Osteocyte (in vitro differentiated cells): ENCODE measurements around the gene CYB5R4. TPM values are rescaled to one million over a fixed set of nuclear protein-coding genes. Genes with fewer than 3 reads are reported as not detected.

ENCODE experiments used
- DNase-seq: peaks from one replicate; pipeline ENCODE4 v3.0.0; 2021; ENCODE audit warnings: mixed read lengths; ENCODE audit not compliant: unreplicated experiment; ENCODE audit errors: extremely low spot score
- H3K27ac Mint-ChIP-seq: one replicate; pipeline ENCODE4 v1.8.0; 2021; ENCODE audit warnings: mild to moderate bottlenecking, mixed read lengths; ENCODE audit not compliant: unreplicated experiment
- H3K27me3 Mint-ChIP-seq: one replicate; pipeline ENCODE4 v1.8.0; 2021; ENCODE audit warnings: mixed read lengths; ENCODE audit not compliant: unreplicated experiment
- H3K36me3 Mint-ChIP-seq: one replicate; pipeline ENCODE4 v1.8.0; 2021; ENCODE audit warnings: mixed read lengths; ENCODE audit not compliant: unreplicated experiment
- H3K4me1 Mint-ChIP-seq: one replicate; pipeline ENCODE4 v1.8.0; 2021; ENCODE audit warnings: mixed read lengths; ENCODE audit not compliant: unreplicated experiment
- H3K4me3 Mint-ChIP-seq: one replicate; pipeline ENCODE4 v1.8.0; 2021; ENCODE audit warnings: mild to moderate bottlenecking, moderate library complexity, mixed read lengths; ENCODE audit not compliant: unreplicated experiment
- H3K9me3 Mint-ChIP-seq: one replicate; pipeline ENCODE4 v1.8.0; 2021; ENCODE audit warnings: mixed read lengths; ENCODE audit not compliant: unreplicated experiment
- total RNA-seq: library from RNA; stranded (reverse); gene quantifications from 2 replicates; pipeline ENCODE4 v1.2.1, GENCODE V29; 2021
- TF ChIP-seq, protein P1 (sequence below): fragments of 200-600 bp; sonication (generic); IDR thresholded peaks from 2 replicates; pipeline ENCODE4 v1.5.0; 2021; ENCODE audit warnings: antibody characterized with exemption, mild to moderate bottlenecking, moderate library complexity

The CYB5R4 gene
- total RNA-seq, 1 donor from 2014 or later: 10.9 TPM

DNA sequence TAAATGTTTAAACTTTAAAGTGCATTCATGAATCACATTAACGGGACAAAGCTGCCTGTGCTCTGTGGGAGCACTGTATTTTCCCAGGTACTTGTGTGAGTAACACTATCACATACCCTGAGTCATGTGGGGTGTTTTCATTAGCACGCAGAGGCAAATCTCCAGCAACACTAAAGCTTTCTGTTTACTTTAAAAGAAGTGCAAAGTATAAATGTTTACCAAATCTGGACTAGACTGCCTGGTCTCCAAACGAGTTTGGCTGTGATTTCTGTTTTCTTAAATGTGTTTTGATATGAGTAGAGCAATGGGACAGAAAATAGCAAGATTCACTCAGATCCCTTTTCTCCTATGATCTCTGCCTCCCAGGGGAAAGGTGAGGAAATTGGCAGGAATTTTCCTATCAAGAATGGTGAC, 35.1 kb upstream of the CYB5R4 start:
- Mint-ChIP-seq H3K4me1 (no peaks in the 10 kb centered on the region), H3K27ac (no peak overlapping the region), H3K9me3 (no peaks in the 10 kb centered on the region), H3K36me3 (no peaks in the 10 kb centered on the region), H3K27me3 (peaks cover 8% of the 10 kb centered on the region), H3K4me3 (no peak overlapping the region)
- TF ChIP-seq, protein P1, sequence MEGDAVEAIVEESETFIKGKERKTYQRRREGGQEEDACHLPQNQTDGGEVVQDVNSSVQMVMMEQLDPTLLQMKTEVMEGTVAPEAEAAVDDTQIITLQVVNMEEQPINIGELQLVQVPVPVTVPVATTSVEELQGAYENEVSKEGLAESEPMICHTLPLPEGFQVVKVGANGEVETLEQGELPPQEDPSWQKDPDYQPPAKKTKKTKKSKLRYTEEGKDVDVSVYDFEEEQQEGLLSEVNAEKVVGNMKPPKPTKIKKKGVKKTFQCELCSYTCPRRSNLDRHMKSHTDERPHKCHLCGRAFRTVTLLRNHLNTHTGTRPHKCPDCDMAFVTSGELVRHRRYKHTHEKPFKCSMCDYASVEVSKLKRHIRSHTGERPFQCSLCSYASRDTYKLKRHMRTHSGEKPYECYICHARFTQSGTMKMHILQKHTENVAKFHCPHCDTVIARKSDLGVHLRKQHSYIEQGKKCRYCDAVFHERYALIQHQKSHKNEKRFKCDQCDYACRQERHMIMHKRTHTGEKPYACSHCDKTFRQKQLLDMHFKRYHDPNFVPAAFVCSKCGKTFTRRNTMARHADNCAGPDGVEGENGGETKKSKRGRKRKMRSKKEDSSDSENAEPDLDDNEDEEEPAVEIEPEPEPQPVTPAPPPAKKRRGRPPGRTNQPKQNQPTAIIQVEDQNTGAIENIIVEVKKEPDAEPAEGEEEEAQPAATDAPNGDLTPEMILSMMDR: no peak
- no peak for DNase-seq

GRCh38 chr6:83824831-83825230, 34.7 kb upstream of the CYB5R4 start:
- Mint-ChIP-seq H3K4me1 (no peaks in the 10 kb centered on the region), H3K36me3 (no peaks in the 10 kb centered on the region), H3K4me3 (no peak overlapping the region), H3K27ac (no peak overlapping the region), H3K9me3 (no peaks in the 10 kb centered on the region), H3K27me3 (peaks cover 8% of the 10 kb centered on the region)
- no peak for DNase-seq
- TF ChIP-seq, protein P1: no peak

DNA sequence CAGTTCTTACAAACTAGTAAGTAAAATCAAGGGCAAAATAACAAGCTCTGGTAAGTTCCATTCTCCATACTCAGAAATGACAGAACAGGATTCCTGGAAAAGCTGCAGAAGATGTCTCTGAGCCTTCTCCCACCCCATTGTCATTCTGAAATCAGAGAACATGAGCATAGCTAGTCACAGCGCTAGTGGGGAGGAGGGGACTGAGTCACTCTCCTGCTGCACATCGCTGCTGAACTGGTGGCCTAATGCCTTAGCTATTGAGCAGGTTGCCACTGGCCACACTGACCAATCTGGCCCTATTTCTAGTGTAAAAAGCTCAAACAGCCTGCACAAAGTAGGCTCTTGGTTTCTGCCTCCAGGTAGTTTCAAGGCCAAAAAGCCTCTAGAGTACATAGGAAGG, 32.4 kb upstream of the CYB5R4 start:
- no peaks in the 10 kb centered on the region for H3K4me1 Mint-ChIP-seq
- TF ChIP-seq, protein P1: no peak
- H3K27me3 Mint-ChIP-seq: peaks cover 14% of the 10 kb centered on the region
- no peaks in the 10 kb centered on the region for H3K9me3 Mint-ChIP-seq
- no peak overlapping the region for H3K4me3 Mint-ChIP-seq
- H3K36me3 Mint-ChIP-seq: no peaks in the 10 kb centered on the region
- no peak overlapping the region for H3K27ac Mint-ChIP-seq
- no peak for DNase-seq

GRCh38 chr6:83838727-83839126, 20.8 kb upstream of the CYB5R4 start:
- Mint-ChIP-seq H3K27ac (no peak overlapping the region), H3K4me3 (no peak overlapping the region), H3K9me3 (no peaks in the 10 kb centered on the region), H3K27me3 (peaks cover 5% of the 10 kb centered on the region), H3K4me1 (no peaks in the 10 kb centered on the region), H3K36me3 (no peaks in the 10 kb centered on the region)
- no peak for DNase-seq
- TF ChIP-seq, protein P1: no peak

DNA sequence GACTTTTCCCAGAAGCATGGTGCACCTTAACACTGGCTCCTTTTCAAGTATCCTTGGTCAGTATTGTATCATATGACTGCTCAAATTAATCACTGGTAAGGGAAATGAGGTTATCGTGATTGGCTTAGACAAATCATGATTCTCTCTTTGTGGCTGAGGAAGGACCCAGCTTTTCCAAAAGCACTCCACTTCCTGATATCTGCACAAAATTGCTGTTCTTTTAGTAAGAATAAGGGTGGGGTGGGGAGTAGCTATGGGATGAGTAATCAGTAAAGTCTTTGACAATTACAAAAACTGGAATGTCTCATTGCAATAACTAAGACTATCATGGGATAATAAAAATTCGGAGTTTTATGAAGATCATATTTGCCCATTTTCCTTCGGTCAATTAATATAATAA, 15.3 kb upstream of the CYB5R4 start:
- peaks cover 34% of the 10 kb centered on the region for H3K27me3 Mint-ChIP-seq

More for the DNA sequence above, 15.3 kb upstream of the CYB5R4 start:
- TF ChIP-seq, protein P1: no peak
- H3K4me3 Mint-ChIP-seq: no peak overlapping the region
- H3K27ac Mint-ChIP-seq: no peak overlapping the region
- no peaks in the 10 kb centered on the region for H3K9me3 Mint-ChIP-seq
- no peak for DNase-seq
- no peaks in the 10 kb centered on the region for H3K4me1 Mint-ChIP-seq
- no peaks in the 10 kb centered on the region for H3K36me3 Mint-ChIP-seq
